Measurements from ENCODE around the gene PPIP5K1.

PPIP5K1 gene

DNA sequence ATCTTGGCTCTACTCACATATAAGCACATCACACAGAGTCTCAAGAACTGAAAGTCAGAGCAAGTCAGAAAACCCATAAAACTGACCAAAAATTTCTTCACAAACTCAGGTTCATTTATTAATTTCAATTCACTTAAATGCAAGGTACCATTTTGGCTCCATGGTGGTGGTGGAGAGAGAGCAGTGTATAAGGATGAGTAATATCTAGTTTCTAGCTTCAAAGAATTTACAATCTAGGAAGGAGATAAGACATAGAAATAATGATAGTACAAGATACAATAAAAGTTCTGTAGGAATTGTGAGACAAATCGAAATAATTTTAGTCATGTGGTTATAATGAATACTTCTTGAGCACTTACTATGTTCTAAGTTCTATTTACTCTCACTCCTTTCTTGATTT, 90.4 kb downstream of the PPIP5K1 start:
- H3K4me3 ChIP-seq, result no peak overlapping the region
- no peak for DNase-seq (ENCODE audit: low read depth, low spot score)
- TF ChIP-seq POLR2AphosphoS5 (IDR thresholded peaks at IDR 0.05; ENCODE audit: borderline replicate concordance, low read depth, low read length) (no peak), EZH2 (IDR thresholded peaks at IDR 0.05) (no peak), FOXP2 (optimal IDR thresholded peaks at IDR 0.05; ENCODE audit: control extremely low read depth, extremely low read length, insufficient read depth) (no peak)

DNA sequence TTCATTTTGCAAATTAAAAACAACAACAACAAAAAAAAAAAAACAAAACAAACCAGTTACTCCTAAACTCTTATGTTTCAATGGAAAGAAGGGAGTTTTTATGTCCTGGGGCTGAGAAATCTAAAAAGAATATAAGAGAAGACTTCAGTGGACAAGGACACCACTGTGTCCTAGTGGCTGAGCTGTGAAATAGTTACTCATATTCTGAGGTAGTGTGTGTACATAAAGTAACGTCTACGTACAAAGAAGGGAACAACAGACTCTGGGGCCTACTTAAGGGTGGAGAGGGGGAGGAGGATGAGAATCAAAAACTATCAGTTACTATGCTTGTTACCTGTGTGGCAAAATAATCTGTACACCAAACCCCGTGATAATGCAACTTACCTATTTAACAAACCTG, 91.0 kb downstream of the PPIP5K1 start:
- TF ChIP-seq FOXP2 (optimal IDR thresholded peaks at IDR 0.05; ENCODE audit: control extremely low read depth, extremely low read length, insufficient read depth), result no peak
- TF ChIP-seq EZH2 (IDR thresholded peaks at IDR 0.05), result no peak
- TF ChIP-seq POLR2AphosphoS5 (IDR thresholded peaks at IDR 0.05; ENCODE audit: borderline replicate concordance, low read depth, low read length), result no peak
- no peaks in the 10 kb centered on the region for H3K9me3 ChIP-seq (ENCODE audit: low read depth, low read length)
- H3K36me3 ChIP-seq (ENCODE audit: insufficient read depth, low read length), result no peaks in the 10 kb centered on the region
- H3K4me3 ChIP-seq, result no peak overlapping the region
- H3K9ac ChIP-seq (ENCODE audit: insufficient read length), result no peak overlapping the region
- DNase-seq (ENCODE audit: low read depth, low spot score), result no peak
- H3K27ac ChIP-seq, result no peak overlapping the region

More for the DNA sequence above, 90.4 kb downstream of the PPIP5K1 start:
- Histone ChIP-seq H3K36me3 (ENCODE audit: insufficient read depth, low read length) (no peaks in the 10 kb centered on the region), H3K27ac (no peak overlapping the region), H3K9me3 (ENCODE audit: low read depth, low read length) (no peaks in the 10 kb centered on the region), H3K9ac (ENCODE audit: insufficient read length) (no peak overlapping the region)

DNA sequence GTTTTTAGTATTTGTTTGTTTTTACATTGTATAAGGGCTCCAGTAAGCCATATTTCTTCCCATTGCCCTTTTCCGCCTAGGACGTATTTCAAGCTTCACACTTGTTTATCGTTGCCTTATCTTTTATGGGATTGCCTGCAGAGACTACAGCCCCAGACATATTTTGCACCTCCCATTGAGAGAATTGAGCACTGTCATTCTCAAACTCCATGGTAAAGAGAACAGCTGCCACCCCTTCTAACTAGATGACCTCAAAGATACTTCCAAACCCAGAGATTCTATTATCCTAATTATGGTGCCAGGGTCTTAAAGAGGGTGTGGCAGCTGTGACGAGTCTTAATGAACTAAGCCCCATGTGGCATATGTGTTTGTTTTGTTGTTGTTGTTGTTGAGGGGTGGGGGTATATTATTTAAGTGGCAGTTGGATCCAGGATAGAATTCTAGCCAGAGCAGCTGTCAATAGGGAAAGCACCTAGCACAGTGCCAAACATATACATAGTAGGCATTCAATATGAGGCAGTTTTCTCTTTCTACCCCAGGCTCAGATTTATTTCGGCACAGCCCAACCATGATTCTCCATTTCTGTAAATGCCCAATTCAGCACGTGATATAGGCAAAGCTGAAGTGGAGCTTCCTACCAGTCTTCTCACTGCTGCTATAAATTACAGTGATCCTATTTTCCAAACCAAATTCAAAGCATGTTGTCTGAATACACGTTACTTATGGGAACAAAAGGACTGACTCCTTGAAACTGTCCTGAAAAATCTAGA, 96.1 kb downstream of the PPIP5K1 start:
- Histone ChIP-seq H3K36me3 (ENCODE audit: insufficient read depth, low read length) (peaks cover 29% of the 10 kb centered on the region), H3K9ac (ENCODE audit: insufficient read length) (peak overlapping the region; percentile 73), H3K4me3 (peak overlapping the region; percentile 95), H3K27ac (no peak overlapping the region), H3K9me3 (ENCODE audit: low read depth, low read length) (no peaks in the 10 kb centered on the region)
- TF ChIP-seq EZH2 (IDR thresholded peaks at IDR 0.05) (no peak), POLR2AphosphoS5 (IDR thresholded peaks at IDR 0.05; ENCODE audit: borderline replicate concordance, low read depth, low read length) (no peak), FOXP2 (optimal IDR thresholded peaks at IDR 0.05; ENCODE audit: control extremely low read depth, extremely low read length, insufficient read depth) (no peak)
- DNase-seq (ENCODE audit: low read depth, low spot score), result no peak

DNA sequence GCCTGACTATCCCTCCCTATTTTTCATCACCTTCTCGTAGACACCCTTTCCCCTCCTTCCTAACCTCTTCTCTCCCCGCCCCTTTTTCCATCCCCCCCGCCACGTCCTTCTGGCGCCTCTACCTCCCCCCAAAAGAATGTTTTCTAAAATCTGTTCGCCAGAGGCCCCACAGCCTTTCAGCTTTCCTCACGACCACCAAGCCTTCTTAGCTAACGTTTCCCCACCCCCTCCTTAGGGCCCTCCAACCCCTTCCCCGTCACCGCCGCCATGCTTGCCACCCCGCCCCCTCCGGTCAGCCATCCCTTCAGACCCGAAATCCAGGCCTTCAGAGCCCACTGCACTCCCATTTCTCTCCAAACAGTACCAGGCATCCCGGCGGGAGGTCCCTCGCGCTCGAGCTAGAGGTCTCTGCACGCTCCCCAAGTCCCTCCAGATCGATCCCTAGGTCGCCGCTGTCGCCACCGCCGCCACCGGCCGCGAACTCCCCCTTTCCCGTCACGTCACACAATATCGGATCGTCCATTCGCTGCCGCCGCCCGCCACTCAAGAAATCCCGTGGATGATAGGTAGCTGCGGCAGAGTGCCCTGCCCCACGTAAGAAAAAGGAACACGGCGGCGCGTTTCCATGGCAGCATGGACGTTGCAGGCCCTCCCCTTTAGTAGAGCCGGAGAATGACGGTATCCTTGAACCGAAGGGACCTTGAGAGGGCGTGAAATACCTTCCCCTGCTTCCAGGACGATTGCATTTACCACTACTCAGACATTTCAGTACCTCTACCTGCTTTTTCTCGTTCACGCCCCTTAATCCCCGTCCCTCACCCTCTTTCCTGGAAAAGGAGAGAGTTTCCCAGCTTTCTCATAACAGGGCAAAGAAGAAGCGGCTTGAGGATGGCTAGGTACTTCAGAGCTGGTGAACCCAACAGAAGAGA, 97.1 kb downstream of the PPIP5K1 start, which contains the start of gene TP53BP1:
Gene TP53BP1 (minus strand): TSS at position 484 of the 929 bp plus-strand sequence. CDS start 113 bp downstream, at position 371.
- H3K36me3 ChIP-seq (ENCODE audit: insufficient read depth, low read length), result peaks cover 39% of the 10 kb centered on the region
- H3K9ac ChIP-seq (ENCODE audit: insufficient read length), result peak within 1 kb of the TSS; percentile 73
- TF ChIP-seq EZH2 (IDR thresholded peaks at IDR 0.05) (no peak), POLR2AphosphoS5 (IDR thresholded peaks at IDR 0.05; ENCODE audit: borderline replicate concordance, low read depth, low read length) (peak; percentile 62; the same call in 1 of the 2 replicates), FOXP2 (optimal IDR thresholded peaks at IDR 0.05; ENCODE audit: control extremely low read depth, extremely low read length, insufficient read depth) (no peak)
- H3K27ac ChIP-seq, result 0 out of 2 replicates have a peak within 1 kb of the TSS, but pooled peaks have one; percentile 21
- peak within 1 kb of the TSS; percentile 95 for H3K4me3 ChIP-seq
- no peaks in the 10 kb centered on the region for H3K9me3 ChIP-seq (ENCODE audit: low read depth, low read length)
- peak; percentile 48 for DNase-seq (ENCODE audit: low read depth, low spot score)

DNA sequence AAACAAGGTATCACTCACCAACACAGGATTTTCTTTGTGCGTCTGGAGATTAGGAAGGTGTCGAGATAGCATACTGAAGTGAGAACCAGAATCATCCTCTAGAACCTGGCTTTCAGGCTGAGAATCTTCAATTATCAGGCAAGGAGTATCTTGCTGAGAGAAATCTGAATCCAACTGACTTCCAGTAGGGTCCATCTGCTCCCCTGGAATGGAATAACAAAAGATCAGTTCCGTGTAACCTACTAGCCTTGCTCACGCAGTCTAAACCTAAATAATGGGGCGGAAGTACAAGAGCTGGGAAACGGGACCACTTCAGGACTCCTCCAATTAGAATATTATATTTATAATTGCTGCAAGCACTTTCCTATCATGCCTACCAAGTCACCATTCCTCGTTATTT, 97.7 kb downstream of the PPIP5K1 start:
- Histone ChIP-seq H3K27ac (no peak overlapping the region), H3K9me3 (ENCODE audit: low read depth, low read length) (no peaks in the 10 kb centered on the region), H3K36me3 (ENCODE audit: insufficient read depth, low read length) (peaks cover 45% of the 10 kb centered on the region), H3K9ac (ENCODE audit: insufficient read length) (peak overlapping the region; percentile 73), H3K4me3 (peak overlapping the region; percentile 95)
- no peak for DNase-seq (ENCODE audit: low read depth, low spot score)
- TF ChIP-seq POLR2AphosphoS5 (IDR thresholded peaks at IDR 0.05; ENCODE audit: borderline replicate concordance, low read depth, low read length) (no peak), EZH2 (IDR thresholded peaks at IDR 0.05) (no peak), FOXP2 (optimal IDR thresholded peaks at IDR 0.05; ENCODE audit: control extremely low read depth, extremely low read length, insufficient read depth) (no peak)

DNA sequence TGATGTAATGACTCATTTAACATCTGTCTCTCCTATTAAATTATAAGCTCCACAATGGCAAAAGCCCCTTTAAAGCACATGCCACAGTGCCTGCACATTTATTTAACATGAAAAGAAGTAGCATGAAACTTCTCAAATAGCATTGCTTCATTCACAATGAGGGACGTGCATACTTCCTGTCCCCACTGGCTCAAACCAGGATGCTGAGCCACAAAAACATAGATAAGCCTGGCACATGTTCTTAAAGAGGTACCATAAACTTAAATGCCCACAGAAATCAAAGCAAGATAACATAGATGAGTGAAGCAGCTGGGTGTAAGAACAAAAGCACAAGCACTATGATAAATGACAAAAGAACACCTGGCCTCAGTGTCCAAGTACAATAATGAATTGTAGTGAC, 100.8 kb downstream of the PPIP5K1 start:
- DNase-seq (ENCODE audit: low read depth, low spot score), result no peak
- Histone ChIP-seq H3K4me3 (no peak overlapping the region), H3K36me3 (ENCODE audit: insufficient read depth, low read length) (peaks cover 62% of the 10 kb centered on the region), H3K9me3 (ENCODE audit: low read depth, low read length) (no peaks in the 10 kb centered on the region), H3K27ac (no peak overlapping the region), H3K9ac (ENCODE audit: insufficient read length) (no peak overlapping the region)
- TF ChIP-seq POLR2AphosphoS5 (IDR thresholded peaks at IDR 0.05; ENCODE audit: borderline replicate concordance, low read depth, low read length), result no peak
- no peak for TF ChIP-seq FOXP2 (optimal IDR thresholded peaks at IDR 0.05; ENCODE audit: control extremely low read depth, extremely low read length, insufficient read depth)
- TF ChIP-seq EZH2 (IDR thresholded peaks at IDR 0.05), result no peak

DNA sequence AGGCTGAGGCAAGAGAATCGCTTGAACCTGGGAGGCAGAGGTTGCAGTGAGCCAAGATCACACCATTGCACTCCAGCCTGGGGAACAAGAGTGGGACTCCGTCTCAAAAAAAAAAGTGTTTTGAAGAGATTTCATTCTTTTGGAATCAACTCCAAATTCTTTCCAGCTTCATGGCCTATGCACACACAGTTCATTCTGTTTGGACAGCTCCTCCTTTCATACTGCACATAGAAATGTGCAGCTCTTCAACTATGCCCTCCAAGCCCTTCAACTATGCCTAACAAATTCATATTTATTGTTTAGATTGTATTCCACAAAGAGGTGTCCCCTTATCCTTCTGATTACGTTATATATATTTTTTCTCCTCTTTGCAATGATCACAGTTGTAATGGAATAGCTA, 101.2 kb downstream of the PPIP5K1 start:
- DNase-seq (ENCODE audit: low read depth, low spot score), result no peak
- no peak overlapping the region for H3K4me3 ChIP-seq
- no peak overlapping the region for H3K27ac ChIP-seq
- TF ChIP-seq FOXP2 (optimal IDR thresholded peaks at IDR 0.05; ENCODE audit: control extremely low read depth, extremely low read length, insufficient read depth) (no peak), EZH2 (IDR thresholded peaks at IDR 0.05) (no peak), POLR2AphosphoS5 (IDR thresholded peaks at IDR 0.05; ENCODE audit: borderline replicate concordance, low read depth, low read length) (no peak)
- H3K9ac ChIP-seq (ENCODE audit: insufficient read length), result no peak overlapping the region
- H3K9me3 ChIP-seq (ENCODE audit: low read depth, low read length), result no peaks in the 10 kb centered on the region
- peaks cover 66% of the 10 kb centered on the region for H3K36me3 ChIP-seq (ENCODE audit: insufficient read depth, low read length)
